ENCODE data around the gene POFUT2.
A peak's percentile ranks its signal among the peaks of the same experiment; 100 is the strongest.

- peak; percentile 91; the same call in 1 of the 2 replicates for TF ChIP-seq POLR2AphosphoS5 (IDR thresholded peaks at IDR 0.05; ENCODE audit: low read depth, low read length)
- TF ChIP-seq REST (IDR thresholded peaks at IDR 0.05; ENCODE audit: insufficient read depth in 1 of 2, low read depth in 2 of 2, low read length in 2 of 2) = no peak; a peak in 1 of 4 replicates
Measured at GRCh38 chr21:45287438-45288391, at the start of gene POFUT2.

Data from PFSK-1 (cell line).